ENCODE data around the gene PCID2.
A peak's percentile ranks its signal among the peaks of the same experiment; 100 is the strongest.

- TF ChIP-seq HDAC2 (CRISPR knock-in tag; IDR thresholded peaks at IDR 0.05) (peak; percentile 90), ZNF274 (CRISPR knock-in tag; IDR thresholded peaks at IDR 0.05) (peak; percentile 93; the same call in 1 of the 2 replicates)
Observed at GRCh38 chr13:113208421-113209335, at the start of gene PCID2.

Measured in HepG2 (cell line).